Mucosa of descending colon (tissue), 3 donors: ENCODE results near the gene CAPZA2. TPM values are rescaled to one million over a fixed set of nuclear protein-coding genes. Genes with fewer than 3 reads are reported as not detected.
"Not testable (repeated sequence)": the region's sequence is repeated elsewhere in the genome, so short reads cannot be mapped to it uniquely, and the experiment has no call there.

Experiments
- ATAC-seq: fragments of 200-7000 bp; cut with Tn5 transposase; one replicate; pipeline ENCODE4 v1.9.1; 2020; ENCODE audit warnings: mild to moderate bottlenecking, moderate library complexity
- DNase-seq, 3 donors: peaks; one replicate each; pipeline ENCODE4 v3.0.0-alpha.2; 2020
- H3K36me3 ChIP-seq: fragments of 200-600 bp; one replicate; pipeline ENCODE4 v1.8.0; 2021; ENCODE audit warnings: low read depth, mild to moderate bottlenecking
- H3K4me1 ChIP-seq: fragments of 200-600 bp; one replicate; pipeline ENCODE4 v1.8.0; 2021; ENCODE audit warnings: low read depth, mild to moderate bottlenecking
- H3K4me3 ChIP-seq: fragments of 200-600 bp; one replicate; pipeline ENCODE4 v1.8.0; 2021; ENCODE audit warnings: mild to moderate bottlenecking
- H3K9me3 ChIP-seq: fragments of 200-600 bp; one replicate; pipeline ENCODE4 v1.8.0; 2021; ENCODE audit warnings: mild to moderate bottlenecking
- intact Hi-C, 2 donors: fragments of 100-400 bp; cut with DNase I in 1 of 2; cut with micrococcal nuclease in 1 of 2; formaldehyde crosslinking; loops; one replicate each; pipeline versions ENCODE4 v1.11.0 to v1.11.1; 2022; cut with DNase I, micrococcal nuclease
- total RNA-seq, 3 donors: library from RNA; stranded (reverse); fragmentation: NEBNext Ultra II Directional in 2 of 3; extraction: Animal tissue kit (Norgen Biotek cat#: 25700) in 2 of 3; gene quantifications; one replicate each; pipeline versions ENCODE4 v1.2.1 to v1.2.4, GENCODE V29; 2021 to 2023
- TF ChIP-seq, protein P1 (sequence below): fragments of 200-600 bp; IDR thresholded peaks from one replicate; pipeline ENCODE4 v1.8.0; 2022; ENCODE audit warnings: antibody characterized with exemption, mild to moderate bottlenecking
- donor health status: DM: no; HTN: no; CAD: no; lungs with moderate emphysema.
- donor health status: DM: no; HTN: no; CAD: no.
- donor health status: DM: no; HTN: yes; CAD: no.

Gene CAPZA2
- total RNA-seq, 3 donors from 2014 or later: 161 to 303 (median 221) TPM

DNA sequence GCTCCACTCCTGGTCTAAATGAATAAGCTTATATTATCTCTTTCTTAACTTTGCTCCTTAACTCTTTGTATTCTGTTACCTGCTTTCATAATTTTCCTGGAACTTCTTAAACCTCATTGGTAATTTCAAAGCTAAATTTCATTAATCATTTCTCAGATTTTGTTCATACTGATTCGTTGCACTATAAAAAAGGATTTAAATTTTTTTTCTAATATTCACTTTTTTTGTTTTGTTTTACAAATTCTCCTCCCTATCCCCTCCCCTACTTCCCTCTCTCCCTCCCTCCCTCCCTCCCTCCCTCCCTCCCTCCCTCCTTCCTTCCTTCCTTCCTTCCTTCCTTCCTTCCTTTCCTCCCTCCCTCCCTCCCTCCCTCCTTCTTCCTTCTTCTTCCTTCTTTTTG is 105.6 kb downstream of the CAPZA2 start:
- no peaks in the 10 kb centered on the region for H3K36me3 ChIP-seq
- H3K9me3 ChIP-seq: no peaks in the 10 kb centered on the region
- intact Hi-C loops: no loop called here
- H3K4me1 ChIP-seq: no peaks in the 10 kb centered on the region
- DNase-seq (no peak), ATAC-seq (no peak)
- no peak overlapping the region for H3K4me3 ChIP-seq
- TF ChIP-seq, protein P1, sequence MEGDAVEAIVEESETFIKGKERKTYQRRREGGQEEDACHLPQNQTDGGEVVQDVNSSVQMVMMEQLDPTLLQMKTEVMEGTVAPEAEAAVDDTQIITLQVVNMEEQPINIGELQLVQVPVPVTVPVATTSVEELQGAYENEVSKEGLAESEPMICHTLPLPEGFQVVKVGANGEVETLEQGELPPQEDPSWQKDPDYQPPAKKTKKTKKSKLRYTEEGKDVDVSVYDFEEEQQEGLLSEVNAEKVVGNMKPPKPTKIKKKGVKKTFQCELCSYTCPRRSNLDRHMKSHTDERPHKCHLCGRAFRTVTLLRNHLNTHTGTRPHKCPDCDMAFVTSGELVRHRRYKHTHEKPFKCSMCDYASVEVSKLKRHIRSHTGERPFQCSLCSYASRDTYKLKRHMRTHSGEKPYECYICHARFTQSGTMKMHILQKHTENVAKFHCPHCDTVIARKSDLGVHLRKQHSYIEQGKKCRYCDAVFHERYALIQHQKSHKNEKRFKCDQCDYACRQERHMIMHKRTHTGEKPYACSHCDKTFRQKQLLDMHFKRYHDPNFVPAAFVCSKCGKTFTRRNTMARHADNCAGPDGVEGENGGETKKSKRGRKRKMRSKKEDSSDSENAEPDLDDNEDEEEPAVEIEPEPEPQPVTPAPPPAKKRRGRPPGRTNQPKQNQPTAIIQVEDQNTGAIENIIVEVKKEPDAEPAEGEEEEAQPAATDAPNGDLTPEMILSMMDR: no peak

DNA sequence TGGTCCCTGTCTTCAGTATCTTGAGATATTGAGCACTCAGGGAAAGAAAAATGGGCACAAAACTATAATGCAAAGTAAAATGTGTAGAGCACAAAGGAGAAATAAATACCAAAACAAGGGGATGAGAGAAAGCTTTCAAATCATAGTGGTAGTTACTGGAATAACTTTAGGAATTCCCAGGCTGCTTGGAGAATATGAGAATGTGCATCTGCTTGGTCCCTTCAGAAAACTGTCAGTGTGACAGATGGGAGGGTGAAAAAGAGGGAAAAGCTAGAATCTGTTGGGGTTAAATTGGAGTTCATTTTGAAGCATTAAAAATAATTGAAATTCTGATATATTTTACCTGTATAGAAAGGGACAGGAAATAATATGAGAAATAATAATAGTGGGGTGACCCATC is 106.2 kb downstream of the CAPZA2 start:
- intact Hi-C loops: no loop called here
- TF ChIP-seq, protein P1: no peak
- ATAC-seq (no peak), DNase-seq (no peak)
- Histone ChIP-seq H3K9me3 (no peaks in the 10 kb centered on the region), H3K4me3 (no peak overlapping the region), H3K36me3 (no peaks in the 10 kb centered on the region), H3K4me1 (no peaks in the 10 kb centered on the region)

DNA sequence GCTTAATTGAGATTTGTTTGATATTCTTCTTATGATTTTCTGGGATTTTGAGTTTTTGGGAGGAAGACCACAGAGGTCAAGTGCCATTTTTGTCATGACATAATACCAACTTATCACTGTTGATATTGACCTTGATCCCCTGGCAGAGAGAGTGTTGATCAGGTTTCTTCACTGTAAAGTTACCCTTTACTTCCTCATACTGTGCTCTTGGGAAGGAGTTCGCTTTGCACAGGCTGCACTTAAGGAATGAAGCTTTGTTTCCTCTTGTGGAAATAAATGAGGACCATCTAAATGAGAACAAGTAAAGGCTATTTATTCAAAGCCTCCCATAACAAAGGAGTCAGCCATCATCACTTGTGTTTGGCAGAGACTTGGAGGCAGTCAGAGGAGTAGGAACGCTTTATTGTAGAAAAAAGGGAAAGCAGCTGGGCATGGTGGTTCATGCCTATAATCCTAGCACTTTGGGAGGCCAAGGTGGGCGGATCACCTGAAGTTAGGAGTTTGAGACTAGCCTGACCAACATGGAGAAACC is 107.0 kb downstream of the CAPZA2 start:
- intact Hi-C loops: no loop called here
- H3K4me3 ChIP-seq: no peak overlapping the region

DNA sequence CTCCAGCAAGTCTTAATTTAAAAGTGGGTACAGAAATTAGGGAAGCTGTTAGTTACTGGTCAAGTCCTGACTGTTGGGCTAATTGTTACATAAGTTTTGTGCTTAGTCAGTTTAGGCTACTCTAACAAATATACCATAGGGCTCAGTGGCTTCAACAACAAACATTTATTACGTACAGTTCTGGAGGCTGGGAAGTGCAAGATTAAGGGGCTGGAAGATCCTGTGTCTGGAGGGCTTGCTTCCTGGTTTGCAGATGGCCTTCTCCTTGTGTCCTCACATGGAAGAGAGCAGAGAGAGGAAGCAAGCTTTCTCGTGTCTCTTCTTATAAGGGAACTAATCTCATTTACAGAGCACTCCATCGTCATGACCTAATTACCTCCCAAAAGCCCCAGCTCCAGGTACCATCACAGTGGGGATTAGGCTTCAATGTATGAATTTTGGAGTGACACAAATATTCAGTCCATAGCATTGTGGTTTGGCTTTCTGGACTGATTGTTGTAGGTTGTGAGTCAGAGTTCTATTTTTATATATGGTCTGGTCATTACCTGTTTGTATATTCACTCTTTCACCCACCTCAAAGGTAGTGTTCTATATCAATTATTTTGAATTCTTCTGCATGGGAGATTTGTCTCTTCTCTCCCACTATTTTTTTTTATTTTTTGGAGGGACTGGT is 108.0 kb downstream of the CAPZA2 start:
- no peaks in the 10 kb centered on the region for H3K4me1 ChIP-seq
- H3K4me3 ChIP-seq: no peak overlapping the region
- intact Hi-C loops: no loop called here
- no peak for ATAC-seq
- H3K9me3 ChIP-seq: no peaks in the 10 kb centered on the region
- no peaks in the 10 kb centered on the region for H3K36me3 ChIP-seq
- no peak for DNase-seq
- TF ChIP-seq, protein P1: no peak

More for the DNA sequence above, 107.0 kb downstream of the CAPZA2 start:
- H3K36me3 ChIP-seq: no peaks in the 10 kb centered on the region
- DNase-seq: no peak
- no peak for ATAC-seq
- H3K9me3 ChIP-seq: no peaks in the 10 kb centered on the region
- H3K4me1 ChIP-seq: no peaks in the 10 kb centered on the region
- TF ChIP-seq, protein P1: no peak

DNA sequence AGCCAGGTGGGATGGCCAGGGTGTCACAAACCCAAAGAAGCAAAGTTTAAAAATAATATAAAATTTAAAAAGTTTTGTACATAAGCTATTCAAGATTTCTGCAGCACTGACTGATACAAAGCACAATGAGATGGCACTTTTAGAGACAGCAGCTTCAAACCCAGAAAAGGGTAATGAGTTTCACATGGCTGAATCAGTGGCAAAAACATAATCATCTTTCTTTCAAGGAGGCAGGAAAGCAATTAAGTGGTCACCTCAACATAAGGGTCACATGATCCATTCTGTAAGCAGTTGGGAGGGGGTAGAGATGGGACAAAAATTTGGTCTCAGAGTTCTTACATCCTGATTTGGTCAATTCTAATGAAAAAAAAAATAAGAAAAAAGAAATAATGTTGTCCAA is 108.8 kb downstream of the CAPZA2 start:
- DNase-seq, H3K9me3 ChIP-seq, intact Hi-C loops, ATAC-seq, H3K4me3 ChIP-seq, H3K36me3 ChIP-seq, H3K4me1 ChIP-seq: not testable (repeated sequence)

Other genes starting within 250 kb of the CAPZA2 start
- gene MET, start 190.4 kb upstream of the CAPZA2 start, total RNA-seq: 10 to 100 TPM; 15.6 to 35.1 (median 31.0) TPM
- 10 to 100 TPM; 10.1 to 22.0 (median 11.3) TPM for gene ST7, start 90.9 kb downstream of the CAPZA2 start, total RNA-seq